Measurements from ENCODE around the gene ARL4A.

DNA sequence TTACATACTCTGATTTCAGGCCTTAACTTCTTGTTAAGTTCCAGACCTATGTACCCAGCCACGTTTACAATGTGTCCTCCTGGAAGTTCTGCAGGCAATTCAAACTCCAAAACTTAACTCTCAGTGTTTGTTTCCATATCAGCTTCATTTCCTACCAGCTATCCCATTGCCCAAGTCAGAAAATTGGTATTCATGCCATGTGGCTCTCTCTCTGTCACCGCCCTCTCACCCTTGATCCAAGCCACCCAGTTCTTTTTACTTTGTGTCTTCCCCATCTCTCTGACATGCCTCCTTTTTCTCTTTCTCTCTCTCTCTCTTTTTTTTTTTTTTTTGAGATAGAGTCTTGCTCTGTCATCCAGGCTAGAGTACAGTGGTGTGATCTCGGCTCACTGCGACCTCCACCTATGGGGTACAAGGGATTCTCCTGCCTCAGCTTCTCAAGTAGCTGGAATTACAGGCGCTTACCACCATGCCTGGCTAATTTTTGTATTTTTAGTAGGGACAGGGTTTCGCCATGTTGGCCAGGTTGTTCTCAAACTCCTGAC is 33.9 kb downstream of the ARL4A start:
- TF ChIP-seq, protein P1, sequence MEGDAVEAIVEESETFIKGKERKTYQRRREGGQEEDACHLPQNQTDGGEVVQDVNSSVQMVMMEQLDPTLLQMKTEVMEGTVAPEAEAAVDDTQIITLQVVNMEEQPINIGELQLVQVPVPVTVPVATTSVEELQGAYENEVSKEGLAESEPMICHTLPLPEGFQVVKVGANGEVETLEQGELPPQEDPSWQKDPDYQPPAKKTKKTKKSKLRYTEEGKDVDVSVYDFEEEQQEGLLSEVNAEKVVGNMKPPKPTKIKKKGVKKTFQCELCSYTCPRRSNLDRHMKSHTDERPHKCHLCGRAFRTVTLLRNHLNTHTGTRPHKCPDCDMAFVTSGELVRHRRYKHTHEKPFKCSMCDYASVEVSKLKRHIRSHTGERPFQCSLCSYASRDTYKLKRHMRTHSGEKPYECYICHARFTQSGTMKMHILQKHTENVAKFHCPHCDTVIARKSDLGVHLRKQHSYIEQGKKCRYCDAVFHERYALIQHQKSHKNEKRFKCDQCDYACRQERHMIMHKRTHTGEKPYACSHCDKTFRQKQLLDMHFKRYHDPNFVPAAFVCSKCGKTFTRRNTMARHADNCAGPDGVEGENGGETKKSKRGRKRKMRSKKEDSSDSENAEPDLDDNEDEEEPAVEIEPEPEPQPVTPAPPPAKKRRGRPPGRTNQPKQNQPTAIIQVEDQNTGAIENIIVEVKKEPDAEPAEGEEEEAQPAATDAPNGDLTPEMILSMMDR (IDR thresholded peaks at IDR 0.05) = no peak
- no peak for TF ChIP-seq POLR2A (IDR thresholded peaks at IDR 0.05)
